ENCODE measurements around the gene PAN3. TPM values are rescaled to one million over a fixed set of nuclear protein-coding genes. Genes with fewer than 3 reads are reported as not detected.

Gene PAN3
- total RNA-seq, 1 experiment from 2014 or later: 37.5 TPM

DNA sequence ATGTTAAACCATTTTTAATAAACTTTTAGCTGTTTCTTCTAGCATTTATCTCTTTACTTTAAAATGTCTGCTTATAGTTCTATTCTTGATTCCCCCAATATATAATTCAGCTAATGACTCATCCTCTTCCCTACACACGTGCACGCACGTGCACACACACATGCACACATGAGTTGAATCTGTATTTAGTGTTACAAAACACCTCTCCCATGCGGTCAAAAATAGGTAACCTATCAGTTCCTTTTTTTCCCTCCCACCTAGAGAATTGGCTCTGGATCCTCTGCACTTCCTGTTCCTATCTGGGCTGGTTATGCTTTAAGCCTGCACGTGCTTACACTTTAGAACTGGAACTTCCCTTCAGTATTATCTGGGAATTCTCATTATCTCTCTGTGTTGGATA lies 144.1 kb downstream of the PAN3 start:
- H3K36me3 Mint-ChIP-seq (ENCODE audit: insufficient read depth, unreplicated experiment): peaks cover 34% of the 10 kb centered on the region
- H3K27me3 Mint-ChIP-seq (ENCODE audit: insufficient read depth, unreplicated experiment): no peaks in the 10 kb centered on the region
- POLR2A ChIA-PET: no interaction called here

DNA sequence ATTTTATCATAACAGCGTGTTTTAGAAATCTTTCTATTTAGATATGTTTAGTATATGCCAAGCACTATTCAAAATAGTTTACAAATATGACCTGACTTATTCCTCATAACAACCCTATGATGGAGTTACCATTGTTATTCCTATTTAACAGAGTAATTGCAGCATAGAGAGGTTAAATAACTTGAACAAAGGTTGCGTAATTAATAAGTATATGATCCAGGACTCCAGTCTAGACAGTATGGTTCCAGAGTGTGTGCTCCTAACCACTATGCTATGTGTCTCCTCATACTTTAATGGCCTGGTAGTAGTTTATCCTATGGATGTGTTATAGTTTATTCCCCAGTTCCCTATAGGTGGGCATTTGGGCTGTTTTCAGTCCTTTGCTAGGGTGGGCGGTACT lies 145.3 kb downstream of the PAN3 start:
- intact Hi-C loops (cut with micrococcal nuclease; ENCODE audit: unreplicated experiment): no loop called here
- no peaks in the 10 kb centered on the region for H3K4me1 Mint-ChIP-seq (ENCODE audit: low read depth, unreplicated experiment)
- no peak overlapping the region for H3K4me3 Mint-ChIP-seq (ENCODE audit: unreplicated experiment)
- H3K27me3 Mint-ChIP-seq (ENCODE audit: insufficient read depth, unreplicated experiment): no peaks in the 10 kb centered on the region
- no peak for DNase-seq
- CTCF ChIA-PET: no interaction called here
- H3K27ac Mint-ChIP-seq (ENCODE audit: unreplicated experiment): no peak overlapping the region
- POLR2A ChIA-PET: no interaction called here
- Histone ChIP-seq H3K36me3 (ENCODE audit: control insufficient read depth, insufficient read depth, low read length) (no peaks in the 10 kb centered on the region), H3K4me3 (ENCODE audit: low read depth, low read length) (no peak overlapping the region), H3K4me1 (no peaks in the 10 kb centered on the region), H3K27me3 (replicated peaks; ENCODE audit: control insufficient read depth, insufficient read depth, low read length) (no peaks in the 10 kb centered on the region), H3K9me3 (no peaks in the 10 kb centered on the region)
- H3K9me3 Mint-ChIP-seq (ENCODE audit: unreplicated experiment): no peaks in the 10 kb centered on the region
- no TSS peak for BruUV-seq (replicated peaks)
- peaks cover 43% of the 10 kb centered on the region for H3K36me3 Mint-ChIP-seq (ENCODE audit: insufficient read depth, unreplicated experiment)
- TF ChIP-seq, protein P1, sequence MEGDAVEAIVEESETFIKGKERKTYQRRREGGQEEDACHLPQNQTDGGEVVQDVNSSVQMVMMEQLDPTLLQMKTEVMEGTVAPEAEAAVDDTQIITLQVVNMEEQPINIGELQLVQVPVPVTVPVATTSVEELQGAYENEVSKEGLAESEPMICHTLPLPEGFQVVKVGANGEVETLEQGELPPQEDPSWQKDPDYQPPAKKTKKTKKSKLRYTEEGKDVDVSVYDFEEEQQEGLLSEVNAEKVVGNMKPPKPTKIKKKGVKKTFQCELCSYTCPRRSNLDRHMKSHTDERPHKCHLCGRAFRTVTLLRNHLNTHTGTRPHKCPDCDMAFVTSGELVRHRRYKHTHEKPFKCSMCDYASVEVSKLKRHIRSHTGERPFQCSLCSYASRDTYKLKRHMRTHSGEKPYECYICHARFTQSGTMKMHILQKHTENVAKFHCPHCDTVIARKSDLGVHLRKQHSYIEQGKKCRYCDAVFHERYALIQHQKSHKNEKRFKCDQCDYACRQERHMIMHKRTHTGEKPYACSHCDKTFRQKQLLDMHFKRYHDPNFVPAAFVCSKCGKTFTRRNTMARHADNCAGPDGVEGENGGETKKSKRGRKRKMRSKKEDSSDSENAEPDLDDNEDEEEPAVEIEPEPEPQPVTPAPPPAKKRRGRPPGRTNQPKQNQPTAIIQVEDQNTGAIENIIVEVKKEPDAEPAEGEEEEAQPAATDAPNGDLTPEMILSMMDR (IDR thresholded peaks at IDR 0.05; ENCODE audit: insufficient read depth in 1 of 2, low read depth in 1 of 2, low read length in 1 of 2, severe bottlenecking in 1 of 2, unreplicated experiment in 1 of 2): no peak

More for the DNA sequence above, 144.1 kb downstream of the PAN3 start:
- CTCF ChIA-PET: no interaction called here
- Mint-ChIP-seq H3K4me1 (ENCODE audit: low read depth, unreplicated experiment) (no peaks in the 10 kb centered on the region), H3K27ac (ENCODE audit: unreplicated experiment) (no peak overlapping the region), H3K9me3 (ENCODE audit: unreplicated experiment) (no peaks in the 10 kb centered on the region), H3K4me3 (ENCODE audit: unreplicated experiment) (no peak overlapping the region)
- Histone ChIP-seq H3K36me3 (ENCODE audit: control insufficient read depth, insufficient read depth, low read length) (no peaks in the 10 kb centered on the region), H3K4me1 (no peaks in the 10 kb centered on the region), H3K27me3 (replicated peaks; ENCODE audit: control insufficient read depth, insufficient read depth, low read length) (no peaks in the 10 kb centered on the region), H3K9me3 (no peaks in the 10 kb centered on the region), H3K4me3 (ENCODE audit: low read depth, low read length) (no peak overlapping the region)
- no peak for DNase-seq
- TF ChIP-seq, protein P1 (IDR thresholded peaks at IDR 0.05; ENCODE audit: insufficient read depth in 1 of 2, low read depth in 1 of 2, low read length in 1 of 2, severe bottlenecking in 1 of 2, unreplicated experiment in 1 of 2): no peak
- intact Hi-C loops (cut with micrococcal nuclease; ENCODE audit: unreplicated experiment): no loop called here
- no TSS peak for BruUV-seq (replicated peaks)

DNA sequence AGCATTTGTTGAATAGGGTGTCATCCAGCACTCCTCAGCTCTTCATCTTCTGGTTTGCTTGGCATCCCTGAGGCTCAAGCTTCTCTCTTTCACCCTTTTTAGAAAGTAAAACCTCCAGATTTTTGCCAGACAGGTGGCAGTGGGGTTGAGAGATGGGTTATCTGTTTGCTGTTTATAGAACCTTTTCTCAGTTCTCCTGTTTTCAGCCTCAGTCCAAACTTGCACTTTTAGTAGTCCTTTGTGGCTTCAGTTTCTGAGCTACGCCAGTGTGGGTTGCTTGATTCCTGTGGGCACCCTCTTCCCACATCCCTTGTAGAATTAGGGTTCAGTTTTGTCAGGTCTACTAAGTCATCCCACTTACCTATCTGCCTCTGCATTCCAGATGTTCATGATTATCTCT lies 147.9 kb downstream of the PAN3 start:
- intact Hi-C loops (cut with micrococcal nuclease; ENCODE audit: unreplicated experiment): no loop called here
- CTCF ChIA-PET: no interaction called here
- no TSS peak for BruUV-seq (replicated peaks)

More for the DNA sequence above, 147.9 kb downstream of the PAN3 start:
- DNase-seq: no peak
- TF ChIP-seq, protein P1 (IDR thresholded peaks at IDR 0.05; ENCODE audit: insufficient read depth in 1 of 2, low read depth in 1 of 2, low read length in 1 of 2, severe bottlenecking in 1 of 2, unreplicated experiment in 1 of 2): no peak
- Histone ChIP-seq H3K36me3 (ENCODE audit: control insufficient read depth, insufficient read depth, low read length) (no peaks in the 10 kb centered on the region), H3K4me1 (no peaks in the 10 kb centered on the region), H3K9me3 (no peaks in the 10 kb centered on the region), H3K27me3 (replicated peaks; ENCODE audit: control insufficient read depth, insufficient read depth, low read length) (no peaks in the 10 kb centered on the region), H3K4me3 (ENCODE audit: low read depth, low read length) (no peak overlapping the region)
- Mint-ChIP-seq H3K36me3 (ENCODE audit: insufficient read depth, unreplicated experiment) (peaks cover 29% of the 10 kb centered on the region), H3K4me1 (ENCODE audit: low read depth, unreplicated experiment) (no peaks in the 10 kb centered on the region), H3K27ac (ENCODE audit: unreplicated experiment) (no peak overlapping the region), H3K27me3 (ENCODE audit: insufficient read depth, unreplicated experiment) (no peaks in the 10 kb centered on the region), H3K4me3 (ENCODE audit: unreplicated experiment) (no peak overlapping the region), H3K9me3 (ENCODE audit: unreplicated experiment) (no peaks in the 10 kb centered on the region)
- POLR2A ChIA-PET: no interaction called here
